Thoracic aorta (tissue), 2 donors: Measurements from ENCODE around the gene SSBP3. TPM values are rescaled to one million over a fixed set of nuclear protein-coding genes. Genes with fewer than 3 reads are reported as not detected.

Source experiments
- ATAC-seq: fragments of 150-250 bp; one replicate; pipeline ENCODE4 v1.8.0; 2017; ENCODE audit warnings: low read depth; ENCODE audit not compliant: insufficient number of reproducible peaks, low FRiP score
- DNase-seq: peaks from one replicate; pipeline ENCODE4 v3.0.0-alpha.2; 2020; ENCODE audit warnings: low spot score
- H3K27ac ChIP-seq, 2 donors: fragments of 200-600 bp; sonication (generic); 1 replicate in 1 of 2; 2 replicates in 1 of 2; pipeline ENCODE4 v1.5.1; 2016; ENCODE audit warnings: mild to moderate bottlenecking in 2 of 2, moderate library complexity in 2 of 2
- H3K27me3 ChIP-seq: fragments of 200-600 bp; sonication (generic); replicated peaks from 2 replicates; pipeline ENCODE4 v1.6.0; 2016; ENCODE audit warnings: mild to moderate bottlenecking; ENCODE audit not compliant: insufficient read depth
- H3K36me3 ChIP-seq: fragments of 200-600 bp; sonication (generic); one replicate; pipeline ENCODE4 v1.5.1; 2016
- H3K4me1 ChIP-seq, 2 donors: fragments of 200-600 bp; sonication (generic); 1 replicate in 1 of 2; 2 replicates in 1 of 2; pipeline versions ENCODE4 v1.5.1 to v1.6.0; 2016; ENCODE audit warnings: low read depth in 2 of 2, mild to moderate bottlenecking in 1 of 2; ENCODE audit not compliant: control insufficient read depth in 1 of 2
- H3K4me3 ChIP-seq: fragments of 200-600 bp; sonication (generic); 2 replicates; pipeline ENCODE4 v1.5.1; 2016; ENCODE audit warnings: mild to moderate bottlenecking
- H3K9me3 ChIP-seq: fragments of 200-600 bp; sonication (generic); 2 replicates; pipeline ENCODE4 v1.5.1; 2016
- CTCF ChIP-seq: fragments of 200-600 bp; sonication (generic); IDR thresholded peaks from one replicate; pipeline ENCODE4 v1.5.1; 2019; ENCODE audit warnings: antibody characterized with exemption
- total RNA-seq, 2 donors: library from RNA; depleted of rRNA; stranded (reverse); fragments of >200 nt; gene quantifications; one replicate each; pipeline versions ENCODE4 v1.1.0 to v1.2.3, GENCODE V29; 2016

SSBP3 gene
- total RNA-seq, 2 donors from 2014 or later: 33.4 to 87.1 TPM

DNA sequence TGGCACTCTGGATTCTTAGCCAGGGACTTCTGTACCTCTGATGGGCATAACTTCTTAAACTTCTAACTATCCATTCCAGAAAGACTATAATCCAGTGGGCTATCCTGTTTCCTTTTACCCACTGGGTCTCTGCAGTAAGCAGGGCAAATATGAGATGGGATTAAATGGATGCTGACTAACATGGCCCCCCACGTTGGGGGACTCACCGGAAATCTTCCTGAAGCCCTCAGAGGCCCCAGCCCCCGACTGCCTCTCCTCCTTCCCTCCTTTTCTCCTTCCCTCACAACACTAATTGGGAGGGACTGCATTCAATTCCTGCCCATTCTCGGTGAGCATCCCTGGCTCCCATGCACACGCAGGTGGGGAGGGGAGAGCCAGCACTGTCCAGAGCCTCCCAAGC lies 70.1 kb downstream of the SSBP3 start:
- Histone ChIP-seq H3K4me3 (peak overlapping the region; percentile 58), H3K27ac (peak overlapping the region; percentile 81 to 82), H3K9me3 (no peaks in the 10 kb centered on the region), H3K27me3 (no peaks in the 10 kb centered on the region), H3K36me3 (no peaks in the 10 kb centered on the region), H3K4me1 (peaks cover 22 to 67% of the 10 kb centered on the region in 2 donors)
- ATAC-seq (no peak), DNase-seq (no peak)
- TF ChIP-seq CTCF: no peak

DNA sequence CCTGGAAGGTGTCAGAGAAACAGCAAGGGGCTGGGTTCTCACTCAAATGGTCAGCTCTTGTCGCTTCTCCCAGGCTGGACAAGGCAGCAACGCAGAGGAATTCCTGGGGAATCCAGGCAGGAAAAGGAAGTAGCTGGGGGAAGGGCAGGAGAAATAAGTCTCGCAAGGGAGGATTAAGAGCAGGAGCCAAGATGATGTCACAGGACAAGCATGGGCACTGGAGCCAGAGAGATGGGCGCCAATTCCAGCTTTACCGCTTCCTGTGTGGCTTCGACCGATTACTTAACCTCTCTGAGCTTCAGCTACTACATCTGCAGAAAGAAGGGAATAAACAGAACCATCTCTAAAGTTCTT lies 70.5 kb downstream of the SSBP3 start:
- no peak for TF ChIP-seq CTCF
- peak overlapping the region; percentile 81 to 82 for H3K27ac ChIP-seq
- no peaks in the 10 kb centered on the region for H3K36me3 ChIP-seq
- H3K9me3 ChIP-seq: no peaks in the 10 kb centered on the region
- H3K4me1 ChIP-seq: peaks cover 22 to 65% of the 10 kb centered on the region in 2 donors
- DNase-seq (peak; percentile 40), ATAC-seq (peak; percentile 92)
- H3K27me3 ChIP-seq: no peaks in the 10 kb centered on the region
- H3K4me3 ChIP-seq: peak overlapping the region; percentile 58

- H3K4me3 ChIP-seq: peak overlapping the region; percentile 58
- ATAC-seq (peak; percentile 17), DNase-seq (no peak)
- TF ChIP-seq CTCF: no peak
- no peaks in the 10 kb centered on the region for H3K27me3 ChIP-seq
- peaks cover 20 to 61% of the 10 kb centered on the region in 2 donors for H3K4me1 ChIP-seq
- H3K27ac ChIP-seq: peak overlapping the region; percentile 81 to 82
- no peaks in the 10 kb centered on the region for H3K36me3 ChIP-seq
- H3K9me3 ChIP-seq: no peaks in the 10 kb centered on the region
These were observed 71.0 kb downstream of the SSBP3 start for GRCh38 chr1:54335011-54335754.

GRCh38 chr1:54332781-54333585 lies 73.2 kb downstream of the SSBP3 start:
- ATAC-seq (no peak), DNase-seq (no peak)
- Histone ChIP-seq H3K9me3 (no peaks in the 10 kb centered on the region), H3K4me1 (peaks cover 15 to 73% of the 10 kb centered on the region in 2 donors), H3K27ac (no peak overlapping the region), H3K27me3 (no peaks in the 10 kb centered on the region), H3K4me3 (no peak overlapping the region), H3K36me3 (no peaks in the 10 kb centered on the region)
- TF ChIP-seq CTCF: no peak

- Histone ChIP-seq H3K36me3 (no peaks in the 10 kb centered on the region), H3K27ac (no peak overlapping the region), H3K9me3 (no peaks in the 10 kb centered on the region), H3K27me3 (no peaks in the 10 kb centered on the region), H3K4me3 (no peak overlapping the region), H3K4me1 (peaks cover 18 to 82% of the 10 kb centered on the region in 2 donors)
- DNase-seq (no peak), ATAC-seq (no peak)
- TF ChIP-seq CTCF: no peak
These were observed 74.2 kb downstream of the SSBP3 start for GRCh38 chr1:54331843-54332463.
